GM12875 (cell line): ENCODE results near the gene C17orf100.

Experiments
- H3K4me3 ChIP-seq: one replicate; pipeline ENCODE4 v1.5.1; 2011; ENCODE audit warnings: low read depth, low read length, control low read depth
- CTCF ChIP-seq: IDR thresholded peaks from 2 replicates; pipeline ENCODE4 v1.5.1; 2011; ENCODE audit warnings: low read depth, mild to moderate bottlenecking, control low read depth, inconsistent platforms, low read length, moderate library complexity, borderline replicate concordance; ENCODE audit not compliant: insufficient read depth

Gene C17orf100

GRCh38 chr17:6623941-6624340 is 27.6 kb upstream of the C17orf100 start:
- no peak overlapping the region for H3K4me3 ChIP-seq
- TF ChIP-seq CTCF: no peak

- no peak overlapping the region for H3K4me3 ChIP-seq
- TF ChIP-seq CTCF: no peak
Observed at GRCh38 chr17:6626616-6627015, 24.9 kb upstream of the C17orf100 start.

- H3K4me3 ChIP-seq: no peak overlapping the region
- no peak for TF ChIP-seq CTCF
Observed at GRCh38 chr17:6627019-6627418, 24.5 kb upstream of the C17orf100 start.

- no peak overlapping the region for H3K4me3 ChIP-seq
- TF ChIP-seq CTCF: no peak
Observed at GRCh38 chr17:6630390-6630789, 21.2 kb upstream of the C17orf100 start.

- no peak for TF ChIP-seq CTCF
- H3K4me3 ChIP-seq: no peak overlapping the region
Observed at GRCh38 chr17:6632530-6632929, 19.0 kb upstream of the C17orf100 start.

- no peak for TF ChIP-seq CTCF
- no peak overlapping the region for H3K4me3 ChIP-seq
Observed at GRCh38 chr17:6633263-6633662, 18.3 kb upstream of the C17orf100 start.

GRCh38 chr17:6636105-6636504 is 15.5 kb upstream of the C17orf100 start:
- no peak for TF ChIP-seq CTCF
- no peak overlapping the region for H3K4me3 ChIP-seq
